GM19467 (cell line): Measurements from ENCODE around the gene ZFAND2B.
"Not testable (repeated sequence)": the region's sequence is repeated elsewhere in the genome, so short reads cannot be mapped to it uniquely, and the experiment has no call there.

Experiments used
- ATAC-seq: cut with Tn5 transposase; IDR thresholded peaks from one replicate; pipeline ENCODE4 v1.9.1; 2021; ENCODE audit warnings: mild to moderate bottlenecking, moderate library complexity; ENCODE audit not compliant: unreplicated experiment

The ZFAND2B gene

GRCh38 chr2:219175928-219176817 lies 30.4 kb upstream of the ZFAND2B start:
- peak; percentile 17 for ATAC-seq

- peak; percentile 72 for ATAC-seq
Measured at GRCh38 chr2:219176818-219177551, 29.6 kb upstream of the ZFAND2B start, which contains the start of gene CNPPD1. Gene CNPPD1 (minus strand): TSS chr2:219176925. CDS start chr2:219176828, 97 bp downstream.

- ATAC-seq, result peak; percentile 29
Measured at GRCh38 chr2:219177552-219178376, 28.8 kb upstream of the ZFAND2B start, which contains the start of gene RETREG2. Gene RETREG2 (plus strand): TSS chr2:219178275. CDS start chr2:219178353, 78 bp downstream.

- ATAC-seq, result peak; percentile 14
Measured at GRCh38 chr2:219178377-219179175, 28.0 kb upstream of the ZFAND2B start.

- no peak for ATAC-seq
Measured at GRCh38 chr2:219179601-219180465, 26.7 kb upstream of the ZFAND2B start.

GRCh38 chr2:219180961-219181360 lies 25.6 kb upstream of the ZFAND2B start:
- ATAC-seq, result no peak

GRCh38 chr2:219181531-219181930 lies 25.1 kb upstream of the ZFAND2B start:
- no peak for ATAC-seq

GRCh38 chr2:219182331-219183150 lies 24.0 kb upstream of the ZFAND2B start:
- ATAC-seq, result no peak

- no peak for ATAC-seq
Measured at GRCh38 chr2:219183151-219183772, 23.3 kb upstream of the ZFAND2B start.

GRCh38 chr2:219184121-219184520 lies 22.5 kb upstream of the ZFAND2B start:
- ATAC-seq, result no peak

GRCh38 chr2:219186754-219187456 lies 19.7 kb upstream of the ZFAND2B start:
- ATAC-seq, result no peak

GRCh38 chr2:219197388-219197787 lies 9.2 kb upstream of the ZFAND2B start:
- ATAC-seq, result no peak

GRCh38 chr2:219198974-219199373 lies 7.6 kb upstream of the ZFAND2B start:
- no peak for ATAC-seq

GRCh38 chr2:219199470-219200211 lies 6.9 kb upstream of the ZFAND2B start:
- no peak for ATAC-seq

- not testable (repeated sequence) for ATAC-seq
Measured at GRCh38 chr2:219200502-219201326, 5.9 kb upstream of the ZFAND2B start.

GRCh38 chr2:219201331-219201730 lies 5.3 kb upstream of the ZFAND2B start:
- not testable (repeated sequence) for ATAC-seq
